Panc1 (cell line): ENCODE data around the gene SSC4D.

ENCODE experiments used
- POLR2AphosphoS5 ChIP-seq: IDR thresholded peaks from 2 replicates; pipeline ENCODE4 v1.6.1; 2012; ENCODE audit warnings: mild to moderate bottlenecking, low read depth, low read length, moderate library complexity
- SIN3A ChIP-seq: IDR thresholded peaks from 2 replicates; pipeline ENCODE4 v1.6.1; 2012; ENCODE audit warnings: low read depth, mild to moderate bottlenecking, low read length, moderate library complexity, borderline replicate concordance; ENCODE audit not compliant: insufficient read depth
- TCF7L2 ChIP-seq: IDR thresholded peaks from 2 replicates; pipeline ENCODE4 v1.6.1; 2011; ENCODE audit warnings: mild to moderate bottlenecking, low read depth, low read length, inconsistent platforms
- TF ChIP-seq, protein P1 (sequence below): fragments of 450-650 bp; IDR thresholded peaks from 2 replicates; pipeline ENCODE4 v1.5.1; 2017; ENCODE audit warnings: mild to moderate bottlenecking
- TF ChIP-seq, protein P2 (sequence below), 2 experiments: IDR thresholded peaks; 2 replicates each; pipeline ENCODE4 v1.6.1; 2011 to 2012; ENCODE audit warnings: low read depth in 2 of 2, control low read depth in 1 of 2, low read length in 1 of 2, mild to moderate bottlenecking in 1 of 2, moderate library complexity in 1 of 2; ENCODE audit not compliant: insufficient read depth in 1 of 2

DNA sequence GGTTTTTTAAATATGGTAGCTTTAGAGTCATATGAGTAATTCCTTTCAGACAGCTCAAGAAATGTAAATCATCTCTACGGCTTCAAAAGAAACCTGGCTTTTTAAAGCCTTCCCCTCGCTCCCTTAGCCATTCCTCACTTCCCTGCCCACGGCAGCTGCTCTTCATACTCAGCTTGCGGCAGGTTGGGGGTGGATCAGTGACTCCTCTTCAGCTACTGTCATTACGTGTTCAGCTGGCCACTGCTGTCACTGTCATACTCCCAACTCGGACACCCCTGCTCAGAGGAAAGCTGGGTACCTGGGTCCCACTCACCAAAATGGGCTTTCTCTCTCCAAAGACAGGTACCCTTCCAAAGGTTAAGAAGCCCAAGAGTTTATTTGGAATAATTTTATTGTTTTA is 57.3 kb downstream of the SSC4D start:
- TF ChIP-seq, protein P1, sequence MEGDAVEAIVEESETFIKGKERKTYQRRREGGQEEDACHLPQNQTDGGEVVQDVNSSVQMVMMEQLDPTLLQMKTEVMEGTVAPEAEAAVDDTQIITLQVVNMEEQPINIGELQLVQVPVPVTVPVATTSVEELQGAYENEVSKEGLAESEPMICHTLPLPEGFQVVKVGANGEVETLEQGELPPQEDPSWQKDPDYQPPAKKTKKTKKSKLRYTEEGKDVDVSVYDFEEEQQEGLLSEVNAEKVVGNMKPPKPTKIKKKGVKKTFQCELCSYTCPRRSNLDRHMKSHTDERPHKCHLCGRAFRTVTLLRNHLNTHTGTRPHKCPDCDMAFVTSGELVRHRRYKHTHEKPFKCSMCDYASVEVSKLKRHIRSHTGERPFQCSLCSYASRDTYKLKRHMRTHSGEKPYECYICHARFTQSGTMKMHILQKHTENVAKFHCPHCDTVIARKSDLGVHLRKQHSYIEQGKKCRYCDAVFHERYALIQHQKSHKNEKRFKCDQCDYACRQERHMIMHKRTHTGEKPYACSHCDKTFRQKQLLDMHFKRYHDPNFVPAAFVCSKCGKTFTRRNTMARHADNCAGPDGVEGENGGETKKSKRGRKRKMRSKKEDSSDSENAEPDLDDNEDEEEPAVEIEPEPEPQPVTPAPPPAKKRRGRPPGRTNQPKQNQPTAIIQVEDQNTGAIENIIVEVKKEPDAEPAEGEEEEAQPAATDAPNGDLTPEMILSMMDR = no peak
- TF ChIP-seq POLR2AphosphoS5 (no peak), SIN3A (no peak), TCF7L2 (no peak)
- TF ChIP-seq, protein P2, sequence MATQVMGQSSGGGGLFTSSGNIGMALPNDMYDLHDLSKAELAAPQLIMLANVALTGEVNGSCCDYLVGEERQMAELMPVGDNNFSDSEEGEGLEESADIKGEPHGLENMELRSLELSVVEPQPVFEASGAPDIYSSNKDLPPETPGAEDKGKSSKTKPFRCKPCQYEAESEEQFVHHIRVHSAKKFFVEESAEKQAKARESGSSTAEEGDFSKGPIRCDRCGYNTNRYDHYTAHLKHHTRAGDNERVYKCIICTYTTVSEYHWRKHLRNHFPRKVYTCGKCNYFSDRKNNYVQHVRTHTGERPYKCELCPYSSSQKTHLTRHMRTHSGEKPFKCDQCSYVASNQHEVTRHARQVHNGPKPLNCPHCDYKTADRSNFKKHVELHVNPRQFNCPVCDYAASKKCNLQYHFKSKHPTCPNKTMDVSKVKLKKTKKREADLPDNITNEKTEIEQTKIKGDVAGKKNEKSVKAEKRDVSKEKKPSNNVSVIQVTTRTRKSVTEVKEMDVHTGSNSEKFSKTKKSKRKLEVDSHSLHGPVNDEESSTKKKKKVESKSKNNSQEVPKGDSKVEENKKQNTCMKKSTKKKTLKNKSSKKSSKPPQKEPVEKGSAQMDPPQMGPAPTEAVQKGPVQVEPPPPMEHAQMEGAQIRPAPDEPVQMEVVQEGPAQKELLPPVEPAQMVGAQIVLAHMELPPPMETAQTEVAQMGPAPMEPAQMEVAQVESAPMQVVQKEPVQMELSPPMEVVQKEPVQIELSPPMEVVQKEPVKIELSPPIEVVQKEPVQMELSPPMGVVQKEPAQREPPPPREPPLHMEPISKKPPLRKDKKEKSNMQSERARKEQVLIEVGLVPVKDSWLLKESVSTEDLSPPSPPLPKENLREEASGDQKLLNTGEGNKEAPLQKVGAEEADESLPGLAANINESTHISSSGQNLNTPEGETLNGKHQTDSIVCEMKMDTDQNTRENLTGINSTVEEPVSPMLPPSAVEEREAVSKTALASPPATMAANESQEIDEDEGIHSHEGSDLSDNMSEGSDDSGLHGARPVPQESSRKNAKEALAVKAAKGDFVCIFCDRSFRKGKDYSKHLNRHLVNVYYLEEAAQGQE (IDR thresholded peaks at IDR 0.05; ENCODE audit: insufficient read depth in 1 of 2, low read depth in 2 of 2, low read length in 1 of 2) = no peak
